Skin epidermis (tissue), 12 donors: ENCODE measurements around the gene PEX5L.

Experiments
- H3K27ac ChIP-seq, 21 experiments: fragments of 200-600 bp; sonication (generic) in 11 of 21; one replicate each; pipeline ENCODE4 v1.5.0; 2020; ENCODE audit warnings: mild to moderate bottlenecking in 3 of 21, inconsistent platforms in 2 of 21, moderate library complexity in 2 of 21
- H3K4me3 ChIP-seq, 7 experiments: fragments of 200-600 bp; sonication (generic) in 2 of 7; one replicate each; pipeline ENCODE4 v1.5.0; 2020; ENCODE audit warnings: inconsistent platforms in 2 of 7, mild to moderate bottlenecking in 2 of 7, moderate library complexity in 1 of 7

PEX5L gene

GRCh38 chr3:179921500-179921899 lies 115.2 kb downstream of the PEX5L start:
- Histone ChIP-seq H3K27ac (no peak overlapping the region), H3K4me3 (no peak overlapping the region)

- no peak overlapping the region for H3K4me3 ChIP-seq
These were observed 128.8 kb downstream of the PEX5L start for GRCh38 chr3:179907784-179908482.

GRCh38 chr3:179902061-179902460 lies 134.7 kb downstream of the PEX5L start:
- no peak overlapping the region for H3K27ac ChIP-seq
- H3K4me3 ChIP-seq: no peak overlapping the region

More at GRCh38 chr3:179907784-179908482, 128.8 kb downstream of the PEX5L start:
- H3K27ac ChIP-seq: no peak overlapping the region

- no peak overlapping the region for H3K27ac ChIP-seq
- no peak overlapping the region for H3K4me3 ChIP-seq
These were observed 138.7 kb downstream of the PEX5L start for GRCh38 chr3:179898024-179898423.

- Histone ChIP-seq H3K27ac (no peak overlapping the region), H3K4me3 (no peak overlapping the region)
These were observed 139.5 kb downstream of the PEX5L start for GRCh38 chr3:179897231-179897630.

- Histone ChIP-seq H3K27ac (no peak overlapping the region), H3K4me3 (no peak overlapping the region)
These were observed 140.2 kb downstream of the PEX5L start for GRCh38 chr3:179896507-179896906.

- H3K4me3 ChIP-seq: no peak overlapping the region
- no peak overlapping the region for H3K27ac ChIP-seq
These were observed 141.4 kb downstream of the PEX5L start for GRCh38 chr3:179895330-179895729.

GRCh38 chr3:179887295-179887943 lies 149.3 kb downstream of the PEX5L start:
- H3K27ac ChIP-seq: no peak overlapping the region

GRCh38 chr3:179885950-179886349 lies 150.8 kb downstream of the PEX5L start:
- H3K27ac ChIP-seq: no peak overlapping the region
- H3K4me3 ChIP-seq: no peak overlapping the region

More at GRCh38 chr3:179887295-179887943, 149.3 kb downstream of the PEX5L start:
- H3K4me3 ChIP-seq: no peak overlapping the region

- H3K27ac ChIP-seq: no peak overlapping the region
- H3K4me3 ChIP-seq: no peak overlapping the region
These were observed 152.6 kb downstream of the PEX5L start for GRCh38 chr3:179884136-179884535.

GRCh38 chr3:179882292-179882691 lies 154.4 kb downstream of the PEX5L start:
- Histone ChIP-seq H3K4me3 (no peak overlapping the region), H3K27ac (no peak overlapping the region)

- H3K4me3 ChIP-seq: no peak overlapping the region
- no peak overlapping the region for H3K27ac ChIP-seq
These were observed 154.9 kb downstream of the PEX5L start for GRCh38 chr3:179881791-179882190.

- Histone ChIP-seq H3K27ac (no peak overlapping the region), H3K4me3 (no peak overlapping the region)
These were observed 155.9 kb downstream of the PEX5L start for GRCh38 chr3:179880868-179881267.

- H3K27ac ChIP-seq: no peak overlapping the region
- no peak overlapping the region for H3K4me3 ChIP-seq
These were observed 160.3 kb downstream of the PEX5L start for GRCh38 chr3:179876440-179876839.

GRCh38 chr3:179872842-179873241 lies 163.9 kb downstream of the PEX5L start:
- Histone ChIP-seq H3K27ac (no peak overlapping the region), H3K4me3 (no peak overlapping the region)

GRCh38 chr3:179871782-179872181 lies 165.0 kb downstream of the PEX5L start:
- no peak overlapping the region for H3K27ac ChIP-seq

GRCh38 chr3:179868715-179869114 lies 168.0 kb downstream of the PEX5L start:
- H3K27ac ChIP-seq: no peak overlapping the region
- no peak overlapping the region for H3K4me3 ChIP-seq

More at GRCh38 chr3:179871782-179872181, 165.0 kb downstream of the PEX5L start:
- H3K4me3 ChIP-seq: no peak overlapping the region

- H3K27ac ChIP-seq: no peak overlapping the region
- no peak overlapping the region for H3K4me3 ChIP-seq
These were observed 168.8 kb downstream of the PEX5L start for GRCh38 chr3:179867961-179868360.

- H3K4me3 ChIP-seq: no peak overlapping the region
These were observed 170.8 kb downstream of the PEX5L start for GRCh38 chr3:179865861-179866505.

GRCh38 chr3:179861953-179862352 lies 174.8 kb downstream of the PEX5L start:
- Histone ChIP-seq H3K27ac (no peak overlapping the region), H3K4me3 (no peak overlapping the region)

More at GRCh38 chr3:179865861-179866505, 170.8 kb downstream of the PEX5L start:
- H3K27ac ChIP-seq: no peak overlapping the region

- no peak overlapping the region for H3K4me3 ChIP-seq
These were observed 175.4 kb downstream of the PEX5L start for GRCh38 chr3:179861292-179861691.

More at GRCh38 chr3:179861292-179861691, 175.4 kb downstream of the PEX5L start:
- H3K27ac ChIP-seq: no peak overlapping the region
